Mesothelial cell of epicardium (in vitro differentiated cells): ENCODE results near the gene PPP6R2. TPM values are rescaled to one million over a fixed set of nuclear protein-coding genes. Genes with fewer than 3 reads are reported as not detected.

Source experiments
- DNase-seq, 2 experiments: peaks; one replicate each; pipeline ENCODE4 v3.0.0; 2021; ENCODE audit warnings: low spot score in 2 of 2; ENCODE audit not compliant: unreplicated experiment in 2 of 2
- H3K27ac Mint-ChIP-seq: 2 replicates; pipeline ENCODE4 v1.8.0; 2021; ENCODE audit warnings: mixed read lengths
- H3K27me3 Mint-ChIP-seq: 2 replicates; pipeline ENCODE4 v1.8.0; 2021; ENCODE audit warnings: low read depth, mixed read lengths
- H3K36me3 Mint-ChIP-seq: 2 replicates; pipeline ENCODE4 v1.8.0; 2021; ENCODE audit warnings: mixed read lengths
- H3K4me1 Mint-ChIP-seq: 2 replicates; pipeline ENCODE4 v1.8.0; 2021; ENCODE audit warnings: mixed read lengths
- H3K4me3 Mint-ChIP-seq: 2 replicates; pipeline ENCODE4 v1.8.0; 2021; ENCODE audit warnings: mild to moderate bottlenecking, moderate library complexity, mixed read lengths
- H3K9me3 Mint-ChIP-seq: 2 replicates; pipeline ENCODE4 v1.8.0; 2021; ENCODE audit warnings: mixed read lengths
- total RNA-seq: library from RNA; stranded (reverse); gene quantifications from 3 replicates; pipeline ENCODE4 v1.2.1, GENCODE V29; 2021
- TF ChIP-seq, protein P1 (sequence below): fragments of 200-600 bp; sonication (generic); IDR thresholded peaks from one replicate; pipeline ENCODE4 v1.5.0; 2021; ENCODE audit warnings: antibody characterized with exemption; ENCODE audit not compliant: unreplicated experiment

The PPP6R2 gene
- total RNA-seq, 1 donor from 2014 or later = 83.7 TPM

DNA sequence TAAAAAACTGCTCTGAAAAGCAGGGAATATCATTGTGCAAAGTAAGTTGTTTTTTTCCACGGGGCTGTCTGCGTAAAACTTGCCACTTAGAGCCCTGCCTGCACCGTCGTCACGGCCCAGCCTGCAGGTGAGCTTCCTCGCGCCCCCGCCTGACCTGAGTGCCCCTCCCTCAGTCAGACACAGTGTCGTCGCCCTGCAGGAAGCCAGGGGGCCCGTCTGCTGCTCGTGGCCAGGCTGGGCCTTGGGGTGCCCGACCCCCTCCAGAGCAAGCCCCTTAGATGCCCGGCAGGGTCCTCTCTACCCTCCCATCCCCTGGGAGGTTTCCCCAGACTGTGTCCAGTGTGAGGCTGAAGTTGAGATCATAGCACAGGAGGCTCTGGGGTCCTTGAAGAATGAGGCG lies 100.1 kb downstream of the PPP6R2 start:
- H3K4me1 Mint-ChIP-seq = no peaks in the 10 kb centered on the region
- H3K27me3 Mint-ChIP-seq = no peaks in the 10 kb centered on the region
- TF ChIP-seq, protein P1, sequence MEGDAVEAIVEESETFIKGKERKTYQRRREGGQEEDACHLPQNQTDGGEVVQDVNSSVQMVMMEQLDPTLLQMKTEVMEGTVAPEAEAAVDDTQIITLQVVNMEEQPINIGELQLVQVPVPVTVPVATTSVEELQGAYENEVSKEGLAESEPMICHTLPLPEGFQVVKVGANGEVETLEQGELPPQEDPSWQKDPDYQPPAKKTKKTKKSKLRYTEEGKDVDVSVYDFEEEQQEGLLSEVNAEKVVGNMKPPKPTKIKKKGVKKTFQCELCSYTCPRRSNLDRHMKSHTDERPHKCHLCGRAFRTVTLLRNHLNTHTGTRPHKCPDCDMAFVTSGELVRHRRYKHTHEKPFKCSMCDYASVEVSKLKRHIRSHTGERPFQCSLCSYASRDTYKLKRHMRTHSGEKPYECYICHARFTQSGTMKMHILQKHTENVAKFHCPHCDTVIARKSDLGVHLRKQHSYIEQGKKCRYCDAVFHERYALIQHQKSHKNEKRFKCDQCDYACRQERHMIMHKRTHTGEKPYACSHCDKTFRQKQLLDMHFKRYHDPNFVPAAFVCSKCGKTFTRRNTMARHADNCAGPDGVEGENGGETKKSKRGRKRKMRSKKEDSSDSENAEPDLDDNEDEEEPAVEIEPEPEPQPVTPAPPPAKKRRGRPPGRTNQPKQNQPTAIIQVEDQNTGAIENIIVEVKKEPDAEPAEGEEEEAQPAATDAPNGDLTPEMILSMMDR = no peak
- no peaks in the 10 kb centered on the region for H3K9me3 Mint-ChIP-seq
- peak overlapping the region; percentile 21 for H3K27ac Mint-ChIP-seq
- no peak for DNase-seq
- H3K36me3 Mint-ChIP-seq = peaks cover 3% of the 10 kb centered on the region
- no peak overlapping the region for H3K4me3 Mint-ChIP-seq

DNA sequence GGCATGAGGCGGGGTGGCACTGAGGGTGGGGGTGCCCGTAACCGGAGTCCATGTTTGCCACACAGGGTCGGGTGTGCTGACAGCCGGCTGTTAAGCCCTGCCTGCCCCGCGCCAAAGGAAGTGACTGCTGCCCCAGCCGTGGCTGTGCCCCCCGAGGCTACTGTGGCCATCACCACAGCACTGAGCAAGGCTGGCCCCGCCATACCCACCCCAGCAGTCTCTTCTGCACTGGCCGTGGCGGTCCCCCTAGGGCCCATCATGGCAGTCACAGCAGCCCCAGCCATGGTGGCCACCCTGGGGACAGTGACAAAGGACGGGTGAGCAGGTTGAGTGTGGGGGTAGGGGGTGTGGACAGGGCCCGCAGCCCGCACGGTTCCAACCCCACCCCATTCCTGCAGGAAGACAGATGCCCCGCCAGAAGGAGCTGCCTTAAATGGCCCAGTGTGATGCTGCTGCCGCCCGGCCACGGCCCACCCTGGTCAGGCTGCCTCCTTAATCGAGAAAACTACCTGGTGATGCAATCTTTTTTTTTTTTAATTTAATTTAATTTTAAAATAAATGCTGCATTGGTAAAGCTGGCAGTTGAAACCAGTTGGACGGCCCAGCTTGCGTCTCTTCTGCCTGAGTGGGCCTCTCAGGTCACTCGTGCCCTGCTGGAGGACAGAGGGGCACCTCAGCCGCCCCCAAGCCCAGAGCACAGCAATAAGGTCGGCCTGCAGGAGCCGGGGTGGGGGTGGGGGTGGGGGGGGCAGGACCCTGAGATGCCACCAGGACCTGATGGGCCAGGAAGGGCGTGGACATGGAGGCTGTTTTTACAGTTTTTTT lies 100.9 kb downstream of the PPP6R2 start:
- Mint-ChIP-seq H3K9me3 (no peaks in the 10 kb centered on the region), H3K27ac (no peak overlapping the region), H3K36me3 (peaks cover 4% of the 10 kb centered on the region), H3K4me1 (no peaks in the 10 kb centered on the region), H3K27me3 (no peaks in the 10 kb centered on the region), H3K4me3 (no peak overlapping the region)
- no peak for DNase-seq
- TF ChIP-seq, protein P1 = no peak

DNA sequence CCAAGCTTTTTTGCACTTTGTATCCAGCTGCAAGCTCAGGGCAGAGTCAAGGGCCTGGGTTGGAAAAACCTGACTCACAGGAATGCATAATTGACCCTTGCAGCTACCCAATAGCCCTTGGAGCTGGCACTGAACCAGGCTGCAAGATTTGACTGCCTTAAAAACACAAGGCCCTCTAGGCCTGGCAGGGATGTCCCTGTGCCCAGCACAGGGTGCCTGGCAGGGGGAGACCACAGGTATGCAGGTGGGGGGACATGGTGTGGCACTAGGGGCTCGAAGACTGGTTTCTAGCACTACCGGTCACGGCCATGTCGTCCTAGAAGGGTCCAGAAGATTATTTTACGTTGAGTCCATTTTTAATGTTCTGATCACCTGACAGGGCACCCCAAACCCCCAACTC lies 101.5 kb downstream of the PPP6R2 start:
- H3K27ac Mint-ChIP-seq = no peak overlapping the region
- peaks cover 7% of the 10 kb centered on the region for H3K36me3 Mint-ChIP-seq
- DNase-seq = no peak
- no peaks in the 10 kb centered on the region for H3K27me3 Mint-ChIP-seq
- H3K4me3 Mint-ChIP-seq = no peak overlapping the region
- TF ChIP-seq, protein P1 = no peak
- H3K4me1 Mint-ChIP-seq = no peaks in the 10 kb centered on the region
- H3K9me3 Mint-ChIP-seq = no peaks in the 10 kb centered on the region

DNA sequence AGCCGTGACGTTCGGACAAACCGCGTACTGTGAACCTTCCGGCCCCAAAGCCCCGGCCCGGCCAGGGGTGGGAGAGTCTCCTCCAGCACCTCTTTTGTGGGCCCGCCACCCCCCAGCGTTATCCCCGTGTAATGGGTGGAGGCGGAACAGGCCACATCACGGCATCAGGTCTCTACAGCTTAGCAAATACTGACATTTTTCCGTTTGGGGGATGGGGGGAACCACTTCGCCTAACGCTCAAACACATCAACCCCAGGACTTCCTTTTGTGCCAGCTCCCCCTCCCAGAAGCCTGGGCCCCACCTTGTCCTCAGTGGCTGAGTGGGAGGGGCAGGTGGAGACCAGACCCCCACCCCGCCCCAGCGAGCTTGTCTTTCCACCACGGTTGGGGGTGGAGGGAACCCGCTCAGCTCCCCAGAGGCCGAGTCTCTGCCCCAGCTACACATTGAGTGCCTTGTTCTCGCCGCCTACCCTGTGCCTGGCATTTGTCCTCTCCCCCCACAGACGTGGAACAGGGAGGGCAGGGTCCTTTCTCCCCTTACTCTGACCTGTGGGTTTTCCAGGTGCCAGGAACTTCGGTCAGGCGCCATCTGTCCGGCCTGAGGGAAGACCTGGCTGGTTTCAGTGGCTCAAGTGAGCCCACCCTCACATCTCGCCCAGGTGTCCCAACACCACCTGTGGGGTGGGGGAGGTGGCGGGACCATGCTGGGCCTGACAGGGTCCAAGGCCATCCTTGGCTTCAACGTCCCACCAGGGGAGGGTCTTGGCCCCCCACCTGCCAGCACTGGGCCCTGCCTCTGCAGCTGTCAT lies 102.1 kb downstream of the PPP6R2 start:
- H3K27me3 Mint-ChIP-seq = no peaks in the 10 kb centered on the region
- peak overlapping the region; percentile 50 for H3K27ac Mint-ChIP-seq
- H3K4me3 Mint-ChIP-seq = no peak overlapping the region
- peaks cover 9% of the 10 kb centered on the region for H3K36me3 Mint-ChIP-seq
- DNase-seq = no peak
- H3K4me1 Mint-ChIP-seq = no peaks in the 10 kb centered on the region
- no peaks in the 10 kb centered on the region for H3K9me3 Mint-ChIP-seq
- TF ChIP-seq, protein P1 = no peak

DNA sequence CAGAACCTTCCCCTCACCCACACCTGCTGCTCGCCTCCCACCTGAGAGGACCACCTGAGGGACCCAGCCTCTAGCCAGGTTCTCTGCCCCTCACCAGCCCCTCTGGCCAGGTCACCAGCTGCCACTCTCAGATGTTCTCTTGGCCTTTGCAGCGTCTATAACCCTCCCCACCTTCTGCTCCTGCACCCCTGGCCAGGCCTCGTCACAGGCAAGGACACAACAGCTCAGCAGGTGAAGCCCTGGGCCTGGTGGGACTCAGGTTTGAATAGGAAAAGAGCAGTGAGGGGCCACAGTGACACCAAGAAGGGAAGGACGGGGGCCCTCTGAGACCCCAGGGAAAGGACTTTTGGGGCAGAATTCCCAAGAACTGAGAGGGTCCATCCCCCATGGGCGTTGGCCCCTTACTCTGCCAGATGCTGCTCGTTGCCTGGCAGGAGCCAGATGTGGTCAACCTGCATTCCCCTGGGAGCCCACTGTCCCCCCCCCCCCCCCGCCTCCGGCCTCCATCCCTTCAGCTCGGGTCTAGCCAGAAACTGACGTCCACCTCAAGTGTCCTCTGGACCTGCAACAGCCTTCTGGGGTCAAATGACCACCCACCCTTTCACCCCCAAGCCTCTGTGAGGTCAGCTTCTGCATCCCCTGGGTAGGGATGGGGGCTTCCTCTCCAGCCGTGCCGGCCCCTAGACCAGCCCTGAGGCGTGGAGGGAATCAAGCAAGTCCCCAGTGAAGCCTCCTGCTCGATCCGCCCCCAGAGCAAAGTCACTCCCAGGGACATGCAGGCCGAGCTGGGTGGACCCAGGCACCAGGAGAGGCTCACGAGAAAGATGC lies 103.0 kb downstream of the PPP6R2 start:
- Mint-ChIP-seq H3K4me1 (no peaks in the 10 kb centered on the region), H3K4me3 (no peak overlapping the region), H3K36me3 (peaks cover 13% of the 10 kb centered on the region), H3K27ac (no peak overlapping the region), H3K27me3 (no peaks in the 10 kb centered on the region), H3K9me3 (no peaks in the 10 kb centered on the region)
- no peak for DNase-seq
- TF ChIP-seq, protein P1 = no peak
